ENCODE results near the gene GYG2.
"Not testable (repeated sequence)": the region's sequence is repeated elsewhere in the genome, so short reads cannot be mapped to it uniquely, and the experiment has no call there.

The GYG2 gene

DNA sequence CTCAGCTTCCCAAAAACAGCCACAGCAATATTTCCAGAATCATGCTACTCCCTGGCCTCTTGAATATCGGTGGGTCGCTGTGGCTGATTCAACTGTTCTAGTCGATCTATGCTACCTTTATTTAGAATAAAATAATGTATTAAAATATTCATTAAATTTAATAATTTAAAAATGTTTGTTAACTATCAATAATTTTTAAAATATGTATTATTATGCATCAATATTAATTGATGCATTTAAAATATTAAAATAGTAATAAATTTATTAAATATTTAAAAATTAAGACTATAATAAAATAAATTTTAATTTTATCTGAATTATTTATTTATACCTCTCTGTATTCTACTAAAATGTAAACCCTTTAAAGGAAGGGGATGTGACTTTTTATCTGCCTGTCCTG lies 81.4 kb downstream of the GYG2 start:
- DNase-seq = no peak

DNA sequence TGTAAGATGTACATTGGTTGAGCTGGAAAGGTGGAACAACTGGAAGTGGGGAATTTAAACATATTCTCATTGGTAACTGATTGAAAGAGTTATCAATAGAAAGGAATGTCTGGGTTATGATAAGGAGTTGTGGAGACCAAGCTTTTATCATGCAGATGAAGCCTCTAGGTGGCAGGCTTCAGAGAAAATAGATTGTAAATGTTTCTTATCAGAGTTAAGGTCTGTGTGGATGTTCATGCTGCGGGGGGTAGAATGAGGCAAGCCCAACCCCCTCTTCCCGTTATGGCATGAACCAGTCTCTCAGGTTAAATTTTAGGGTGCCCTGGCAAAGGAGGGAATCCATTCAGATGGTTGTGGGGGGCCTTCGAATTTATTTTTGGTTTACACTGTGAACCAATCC lies 84.4 kb downstream of the GYG2 start:
- no peak for DNase-seq

- DNase-seq = no peak
Observed at GRCh38 chrX:2917767-2918166, 89.0 kb downstream of the GYG2 start.

- DNase-seq = no peak
Observed at GRCh38 chrX:2921193-2921592, 92.5 kb downstream of the GYG2 start.

DNA sequence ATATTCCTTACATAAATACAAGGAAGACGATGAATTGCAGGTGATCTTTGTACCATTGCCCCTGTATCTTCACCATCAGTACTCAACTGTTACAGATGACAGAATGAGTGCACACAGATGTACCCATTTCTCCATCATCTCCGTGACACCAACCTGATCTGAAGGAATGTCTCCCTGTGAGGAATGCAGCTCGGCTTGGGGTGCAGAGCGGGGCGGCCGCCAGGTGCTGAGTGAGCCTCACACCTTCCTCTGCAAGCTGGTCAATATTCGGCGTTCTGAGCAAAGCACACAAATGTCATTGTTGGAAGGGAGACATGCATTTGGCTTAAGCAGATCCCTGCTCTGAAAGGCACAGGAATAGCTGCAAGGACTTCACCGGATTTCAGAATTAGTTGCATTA lies 93.0 kb downstream of the GYG2 start:
- no peak for DNase-seq

DNA sequence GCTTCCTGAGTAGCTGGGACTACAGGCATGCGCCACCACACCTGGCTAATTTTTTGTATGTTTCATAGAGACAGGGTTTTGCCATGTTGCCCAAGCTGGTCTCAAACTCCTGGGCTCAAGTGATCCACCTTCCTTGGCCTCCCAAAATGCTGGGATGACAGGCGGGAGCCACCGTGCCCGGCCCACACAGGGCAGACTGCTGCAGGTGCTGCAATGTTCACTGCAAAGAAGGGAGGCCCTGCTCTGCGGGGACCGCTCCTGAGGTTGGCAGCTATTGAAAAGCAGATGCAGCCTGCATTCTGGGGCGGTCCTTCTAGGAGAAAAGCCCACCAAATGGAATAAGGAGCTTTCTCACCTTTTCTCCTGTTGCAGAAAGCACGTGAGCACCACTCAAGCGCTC lies 95.4 kb downstream of the GYG2 start:
- DNase-seq = no peak

GRCh38 chrX:2926255-2926654 lies 97.5 kb downstream of the GYG2 start:
- DNase-seq = not testable (repeated sequence)

GRCh38 chrX:2926664-2927275 lies 98.0 kb downstream of the GYG2 start:
- no peak for DNase-seq

- no peak for DNase-seq
Observed at GRCh38 chrX:2928191-2928582, 99.5 kb downstream of the GYG2 start.

DNA sequence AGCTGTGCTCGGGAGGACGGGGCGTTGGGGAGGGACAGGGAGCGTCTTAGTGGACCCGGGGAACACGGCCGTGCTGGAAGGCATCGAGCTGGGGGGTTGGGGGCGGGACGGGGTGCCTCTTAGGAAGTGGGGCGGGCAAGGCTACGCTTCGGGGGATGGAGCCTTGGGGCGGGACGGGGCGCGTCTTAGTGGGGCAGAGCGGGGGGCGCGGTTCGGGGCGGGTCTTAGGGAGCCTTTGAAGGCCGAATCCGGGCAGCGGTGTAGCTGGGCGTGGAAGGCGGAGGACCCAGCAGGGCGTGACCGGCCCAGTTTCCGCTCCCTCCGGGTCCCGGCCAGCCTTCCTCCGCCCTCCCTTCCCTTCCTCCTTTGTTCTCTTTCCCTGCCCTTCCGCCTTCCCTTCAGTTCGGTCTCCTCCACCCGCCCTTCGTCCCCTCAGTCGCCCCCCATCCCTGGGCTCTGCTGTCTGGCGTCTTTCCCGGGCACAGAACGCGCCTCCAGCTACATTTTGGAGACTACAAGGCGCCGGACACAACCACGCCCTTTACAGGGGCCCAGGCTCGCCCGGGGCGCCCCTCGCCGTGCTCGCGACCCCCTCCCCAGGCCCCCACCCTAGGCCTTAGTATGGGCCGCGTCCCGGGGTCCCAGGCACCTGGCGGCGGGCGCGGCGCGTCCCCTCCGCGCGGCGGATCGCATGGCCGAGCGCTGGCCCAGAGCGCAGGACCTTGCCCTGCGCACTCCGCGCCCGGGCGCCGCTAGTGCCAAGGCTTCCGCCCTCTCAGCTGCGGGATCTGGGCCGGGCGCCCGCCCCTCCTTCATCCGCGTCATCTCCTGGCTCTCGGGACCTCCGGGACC lies 100.1 kb downstream of the GYG2 start, which contains the start of gene ARSD:
ARSD (minus strand) TSS at position 757 of the 852 bp plus-strand sequence; CDS start at position 693, 64 bp downstream.
- DNase-seq = peak; percentile 7

DNA sequence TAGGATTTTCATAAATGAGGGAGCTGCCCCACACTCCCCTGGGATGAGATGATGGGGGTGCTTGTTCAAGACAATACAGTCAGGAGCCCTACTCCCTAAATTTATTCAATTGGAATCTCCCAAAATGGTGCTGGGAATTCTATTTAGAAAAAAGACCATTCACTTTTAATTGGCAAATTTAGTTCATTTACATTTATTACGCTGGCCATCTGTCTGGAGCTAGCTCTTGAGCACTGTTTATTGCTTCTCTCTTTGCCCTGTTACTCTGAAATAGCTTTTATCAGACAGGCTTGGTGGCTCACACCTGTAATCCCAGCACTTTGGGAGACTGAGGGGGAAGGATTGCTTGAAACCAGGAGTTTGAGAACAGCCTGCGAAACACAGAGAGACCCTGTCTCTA lies 102.4 kb downstream of the GYG2 start:
- DNase-seq = no peak

GRCh38 chrX:2931612-2932011 lies 102.9 kb downstream of the GYG2 start:
- no peak for DNase-seq

Data from stimulated activated CD4-positive, alpha-beta T cell treated with anti-CD3 and anti-CD28 coated beads, Interleukin-1b, Interleukin-23, amount 100 ng/mL, for 48 hours (primary cell).